SK-N-MC (cell line): Measurements from ENCODE around the gene NRXN3.

Experiments used
- EZH2 ChIP-seq: fragments of 200-600 bp; sonication (generic); IDR thresholded peaks from one replicate; pipeline ENCODE4 v1.6.1; 2017; ENCODE audit warnings: antibody characterized with exemption
- FOXP2 ChIP-seq: optimal IDR thresholded peaks from 2 replicates; pipeline ENCODE3; 2011; ENCODE audit warnings: mild to moderate bottlenecking, moderate library complexity; ENCODE audit not compliant: insufficient read depth; ENCODE audit errors: extremely low read length, control extremely low read depth
- POLR2AphosphoS5 ChIP-seq: IDR thresholded peaks from 2 replicates; pipeline ENCODE4 v1.6.1; 2012; ENCODE audit warnings: mild to moderate bottlenecking, low read depth, low read length, borderline replicate concordance

DNA sequence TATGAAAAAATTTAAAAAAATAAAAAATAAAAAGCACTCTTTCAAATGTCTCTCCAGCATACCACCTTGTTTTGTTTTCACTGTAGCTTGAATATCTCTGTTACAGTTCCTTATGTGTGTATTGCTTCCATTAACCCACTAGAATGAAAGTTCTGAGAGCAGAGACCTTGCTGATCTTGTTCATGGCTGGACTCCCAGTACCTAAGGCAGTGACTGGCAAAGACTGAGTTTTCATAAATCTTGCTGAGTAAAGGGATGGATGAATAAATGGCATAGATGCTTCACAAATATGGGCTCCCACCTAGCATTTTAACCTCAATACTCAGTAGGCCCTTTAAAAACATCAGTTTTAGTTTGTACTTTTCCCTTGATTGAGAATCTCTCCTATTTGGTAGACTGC, 1125.2 kb downstream of the NRXN3 start:
- TF ChIP-seq POLR2AphosphoS5 (no peak), EZH2 (no peak), FOXP2 (no peak)
